Measurements from ENCODE around the gene PRCC.

The PRCC gene

DNA sequence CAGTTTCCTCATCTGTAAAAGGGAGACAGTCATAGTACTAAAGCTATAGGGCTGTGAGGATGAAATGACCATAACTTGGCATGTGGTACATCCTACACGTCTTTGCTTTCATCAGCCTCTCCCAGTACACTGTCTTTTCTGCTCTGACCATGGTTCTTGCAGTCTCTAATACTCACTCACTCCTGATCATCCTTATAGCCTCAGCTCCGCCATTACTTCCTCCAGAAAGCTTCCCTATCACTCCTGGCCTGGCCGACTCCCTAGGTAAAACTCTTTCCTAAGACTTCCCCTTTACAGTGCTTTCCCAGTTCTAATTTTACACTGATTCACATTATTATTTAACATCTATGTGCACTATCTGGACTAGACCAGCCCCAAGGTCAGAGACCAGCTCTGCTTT is 21.5 kb upstream of the PRCC start:
- H3K4me3 ChIP-seq (ENCODE audit: low read depth, low read length), result peak overlapping the region; percentile 73
- no peaks in the 10 kb centered on the region for H3K9me3 ChIP-seq (ENCODE audit: control insufficient read depth, insufficient read depth, low read depth, low read length)
- H3K27me3 ChIP-seq (ENCODE audit: control insufficient read depth, insufficient read depth, low read length), result no peaks in the 10 kb centered on the region
- H3K9ac ChIP-seq (ENCODE audit: low read length), result no peak overlapping the region
- peak overlapping the region; percentile 100; the same call in 1 of the 2 replicates for H3K27ac ChIP-seq (ENCODE audit: low read depth, low read length)
- peaks cover 26% of the 10 kb centered on the region for H3K36me3 ChIP-seq (ENCODE audit: control insufficient read depth, insufficient read depth, low read length)
- peaks cover 62% of the 10 kb centered on the region for H3K4me1 ChIP-seq (ENCODE audit: control insufficient read depth, insufficient read depth, low read length)

DNA sequence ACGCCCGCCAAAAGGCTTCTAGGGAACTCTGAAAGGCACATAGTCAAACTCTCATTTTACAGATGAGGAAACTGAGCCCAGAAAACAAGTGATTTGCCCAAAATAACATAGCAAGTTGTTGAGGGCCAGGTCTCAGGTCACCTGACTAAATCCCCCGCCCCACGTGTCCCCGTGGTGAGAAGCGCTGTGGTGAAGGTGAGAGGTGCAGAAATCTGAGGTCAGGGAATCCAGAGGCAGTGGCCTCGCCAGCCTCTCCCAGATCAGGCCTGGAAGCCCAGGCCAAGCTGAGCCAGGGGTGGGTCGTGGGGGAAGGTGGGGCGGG is 21.0 kb upstream of the PRCC start:
- H3K4me1 ChIP-seq (ENCODE audit: control insufficient read depth, insufficient read depth, low read length), result peaks cover 62% of the 10 kb centered on the region
- peak overlapping the region; percentile 100 for H3K27ac ChIP-seq (ENCODE audit: low read depth, low read length)
- no peaks in the 10 kb centered on the region for H3K27me3 ChIP-seq (ENCODE audit: control insufficient read depth, insufficient read depth, low read length)
- H3K9ac ChIP-seq (ENCODE audit: low read length), result peak overlapping the region; percentile 99
- peaks cover 26% of the 10 kb centered on the region for H3K36me3 ChIP-seq (ENCODE audit: control insufficient read depth, insufficient read depth, low read length)
- H3K4me3 ChIP-seq (ENCODE audit: low read depth, low read length), result peak overlapping the region; percentile 73
- H3K9me3 ChIP-seq (ENCODE audit: control insufficient read depth, insufficient read depth, low read depth, low read length), result no peaks in the 10 kb centered on the region

DNA sequence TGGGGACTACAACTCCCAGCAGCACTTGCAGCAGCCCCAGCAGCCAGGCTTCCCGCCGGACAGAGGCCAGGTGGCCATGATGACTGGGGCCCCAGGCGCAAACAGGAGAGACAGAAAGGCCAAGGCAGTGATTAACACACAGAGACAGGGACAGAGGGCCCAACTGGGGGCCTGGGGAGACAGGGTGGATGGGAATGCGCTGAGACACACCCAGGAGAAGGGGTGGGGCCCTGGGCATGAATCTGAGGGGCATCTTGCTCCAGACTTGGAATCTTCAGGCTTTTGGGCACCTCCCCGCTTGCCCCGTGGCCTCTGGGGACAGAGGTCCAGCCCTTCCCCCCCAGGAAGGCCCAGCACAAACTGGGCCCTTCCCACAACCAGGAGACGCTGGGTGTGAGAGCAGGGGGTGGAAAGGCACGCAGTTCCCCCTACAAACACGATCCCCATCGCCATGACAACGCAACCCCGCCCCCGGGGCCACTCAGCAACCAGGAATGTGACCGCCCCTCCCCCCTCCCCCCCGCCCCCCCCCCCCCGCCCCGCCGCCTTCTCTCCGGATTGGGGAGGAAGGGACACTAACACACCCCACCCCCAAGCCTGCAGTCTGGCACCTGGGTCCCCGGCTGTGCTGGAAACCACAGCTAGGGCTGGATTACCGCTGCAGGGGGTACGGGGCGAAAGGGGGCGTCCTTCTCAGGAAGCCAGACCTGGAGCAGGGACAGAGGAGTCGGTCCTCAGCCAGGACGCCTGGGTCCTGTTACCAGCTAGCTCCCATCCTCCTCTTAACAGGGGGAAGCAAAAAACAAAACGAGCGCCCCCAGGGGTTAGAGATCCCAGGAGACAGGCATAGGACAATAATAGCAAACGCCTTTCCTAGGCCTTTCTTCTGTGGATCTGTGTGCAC is 20.4 kb upstream of the PRCC start:
- no peaks in the 10 kb centered on the region for H3K9me3 ChIP-seq (ENCODE audit: control insufficient read depth, insufficient read depth, low read depth, low read length)
- H3K4me3 ChIP-seq (ENCODE audit: low read depth, low read length), result peak overlapping the region; percentile 94
- H3K27ac ChIP-seq (ENCODE audit: low read depth, low read length), result peak overlapping the region; percentile 100
- peak overlapping the region; percentile 99 for H3K9ac ChIP-seq (ENCODE audit: low read length)
- H3K4me1 ChIP-seq (ENCODE audit: control insufficient read depth, insufficient read depth, low read length), result peaks cover 56% of the 10 kb centered on the region
- H3K36me3 ChIP-seq (ENCODE audit: control insufficient read depth, insufficient read depth, low read length), result peaks cover 26% of the 10 kb centered on the region
- H3K27me3 ChIP-seq (ENCODE audit: control insufficient read depth, insufficient read depth, low read length), result no peaks in the 10 kb centered on the region

DNA sequence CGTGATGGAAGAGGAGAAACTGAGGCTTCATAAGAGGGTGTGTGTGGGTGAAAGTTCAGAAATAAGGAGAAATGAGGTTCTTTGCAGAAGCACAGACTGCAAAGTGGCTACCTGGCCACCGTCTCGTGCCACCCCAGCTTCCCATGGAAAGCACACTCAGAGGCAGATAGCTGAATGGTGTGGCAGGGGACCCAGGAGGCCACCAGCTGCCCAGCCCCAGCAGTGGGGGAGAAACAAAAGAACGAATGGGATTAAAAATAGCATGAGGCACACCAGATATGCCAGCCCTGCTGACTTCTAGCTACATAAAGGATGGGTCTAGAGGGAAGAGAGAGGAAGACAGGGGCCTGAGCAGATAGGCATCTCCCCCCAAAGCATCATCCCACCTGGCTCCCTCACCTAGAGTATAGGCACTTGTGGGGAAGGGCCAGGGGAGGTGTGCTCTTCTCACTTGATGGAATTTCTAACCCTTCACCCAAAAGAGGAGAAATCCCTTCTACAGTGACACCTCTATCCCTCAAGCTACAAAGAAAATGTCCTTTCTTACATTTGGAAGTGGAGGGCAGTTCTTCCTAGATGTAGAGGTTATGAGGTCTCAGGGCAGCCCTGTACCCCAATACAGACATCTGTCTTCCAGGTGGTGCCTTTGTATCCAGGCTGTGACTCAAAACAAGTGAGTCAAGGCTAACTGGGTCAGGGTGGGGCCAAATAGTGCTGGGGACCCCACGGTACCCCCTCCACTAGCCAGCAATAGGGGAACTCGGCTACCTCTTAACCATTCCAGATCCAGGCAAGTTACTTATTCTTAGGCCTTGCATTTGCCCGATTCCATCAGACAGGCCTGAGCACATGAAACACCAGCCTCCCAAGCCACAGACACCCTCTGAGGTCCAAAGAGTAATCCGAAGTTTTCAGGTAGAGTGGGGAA is 19.3 kb upstream of the PRCC start:
- Histone ChIP-seq H3K27ac (ENCODE audit: low read depth, low read length) (peak overlapping the region; percentile 81), H3K4me1 (ENCODE audit: control insufficient read depth, insufficient read depth, low read length) (peaks cover 57% of the 10 kb centered on the region), H3K4me3 (ENCODE audit: low read depth, low read length) (peak overlapping the region; percentile 94), H3K9ac (ENCODE audit: low read length) (peak overlapping the region; percentile 97), H3K36me3 (ENCODE audit: control insufficient read depth, insufficient read depth, low read length) (peaks cover 24% of the 10 kb centered on the region), H3K9me3 (ENCODE audit: control insufficient read depth, insufficient read depth, low read depth, low read length) (no peaks in the 10 kb centered on the region), H3K27me3 (ENCODE audit: control insufficient read depth, insufficient read depth, low read length) (no peaks in the 10 kb centered on the region)

DNA sequence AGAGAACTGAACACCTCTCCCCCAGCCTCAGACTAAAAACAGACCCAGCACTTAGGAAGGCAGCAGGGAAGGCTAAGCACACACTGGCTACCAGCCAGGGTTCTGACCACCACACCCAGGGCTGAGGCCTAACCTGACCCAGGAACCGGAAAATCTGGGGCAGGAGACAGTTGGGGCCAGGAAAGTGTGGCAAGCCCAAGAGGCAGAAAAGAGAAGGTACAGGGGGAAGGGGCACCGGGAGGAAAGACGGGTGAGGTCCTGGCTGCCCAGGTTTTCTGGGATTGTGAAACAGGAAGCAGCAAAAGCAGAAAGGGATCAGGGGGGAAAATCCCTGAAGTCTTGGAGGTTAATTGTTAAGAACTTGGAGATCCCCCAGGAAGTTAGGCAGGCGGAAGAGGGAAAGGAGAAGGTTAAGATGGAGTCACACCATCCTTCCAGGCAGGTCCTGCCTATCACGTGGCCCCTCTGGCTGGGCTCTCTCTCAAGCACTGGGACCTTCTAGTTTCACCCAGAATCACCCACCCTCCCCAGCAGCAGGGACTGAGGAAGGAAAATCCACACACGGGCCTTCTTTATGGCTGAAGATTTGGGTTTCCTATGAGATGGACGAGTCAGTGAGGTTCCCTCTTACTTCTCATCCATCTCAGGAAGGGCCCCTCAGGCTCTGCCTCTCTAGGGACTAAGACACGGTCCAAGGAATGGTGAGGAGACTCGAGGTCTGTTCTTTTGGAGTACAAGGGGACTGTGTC is 18.5 kb upstream of the PRCC start:
- Histone ChIP-seq H3K4me3 (ENCODE audit: low read depth, low read length) (peak overlapping the region; percentile 94), H3K27me3 (ENCODE audit: control insufficient read depth, insufficient read depth, low read length) (no peaks in the 10 kb centered on the region), H3K4me1 (ENCODE audit: control insufficient read depth, insufficient read depth, low read length) (peaks cover 58% of the 10 kb centered on the region), H3K9me3 (ENCODE audit: control insufficient read depth, insufficient read depth, low read depth, low read length) (no peaks in the 10 kb centered on the region), H3K36me3 (ENCODE audit: control insufficient read depth, insufficient read depth, low read length) (peaks cover 15% of the 10 kb centered on the region), H3K27ac (ENCODE audit: low read depth, low read length) (peak overlapping the region; percentile 81; the same call in 1 of the 2 replicates), H3K9ac (ENCODE audit: low read length) (peak overlapping the region; percentile 97)

DNA sequence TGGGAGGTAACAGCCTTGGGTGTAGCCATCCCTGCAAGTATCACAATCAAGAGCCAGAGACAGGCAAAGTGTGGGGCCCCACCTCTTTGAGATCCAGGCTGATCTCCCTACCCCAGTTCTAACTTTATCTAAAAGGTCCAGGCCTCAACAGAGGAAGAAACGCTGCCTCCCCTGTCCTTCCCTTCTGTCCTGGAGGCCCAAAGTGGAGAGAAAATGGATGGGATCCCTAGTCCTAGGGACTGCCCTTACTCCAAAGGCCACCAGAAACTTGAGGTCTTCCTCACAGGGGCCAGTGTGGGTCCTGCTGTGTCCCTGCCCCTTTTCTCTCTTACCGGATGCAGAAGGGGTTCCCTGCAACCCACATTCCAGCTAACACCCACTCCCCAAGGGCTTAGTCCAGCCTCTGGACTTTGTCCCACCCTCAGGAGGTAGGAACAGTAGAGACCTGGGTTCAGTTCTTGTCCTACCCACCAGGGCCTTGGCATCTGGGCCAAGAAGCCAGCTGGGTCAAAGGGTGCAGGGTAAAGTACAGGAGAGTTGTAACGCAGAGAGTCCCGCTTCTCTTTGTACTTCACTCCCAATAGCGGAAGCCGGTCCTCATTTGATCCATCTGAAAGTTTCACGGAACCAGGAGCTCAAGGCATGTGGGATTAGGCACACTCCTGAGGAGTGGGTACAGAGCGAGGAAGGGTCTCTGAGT is 17.8 kb upstream of the PRCC start:
- peaks cover 11% of the 10 kb centered on the region for H3K36me3 ChIP-seq (ENCODE audit: control insufficient read depth, insufficient read depth, low read length)
- peaks cover 58% of the 10 kb centered on the region for H3K4me1 ChIP-seq (ENCODE audit: control insufficient read depth, insufficient read depth, low read length)
- H3K27me3 ChIP-seq (ENCODE audit: control insufficient read depth, insufficient read depth, low read length), result no peaks in the 10 kb centered on the region
- no peaks in the 10 kb centered on the region for H3K9me3 ChIP-seq (ENCODE audit: control insufficient read depth, insufficient read depth, low read depth, low read length)
- H3K27ac ChIP-seq (ENCODE audit: low read depth, low read length), result peak overlapping the region; percentile 81; the same call in 1 of the 2 replicates
- peak overlapping the region; percentile 94 for H3K4me3 ChIP-seq (ENCODE audit: low read depth, low read length)
- H3K9ac ChIP-seq (ENCODE audit: low read length), result peak overlapping the region; percentile 97

DNA sequence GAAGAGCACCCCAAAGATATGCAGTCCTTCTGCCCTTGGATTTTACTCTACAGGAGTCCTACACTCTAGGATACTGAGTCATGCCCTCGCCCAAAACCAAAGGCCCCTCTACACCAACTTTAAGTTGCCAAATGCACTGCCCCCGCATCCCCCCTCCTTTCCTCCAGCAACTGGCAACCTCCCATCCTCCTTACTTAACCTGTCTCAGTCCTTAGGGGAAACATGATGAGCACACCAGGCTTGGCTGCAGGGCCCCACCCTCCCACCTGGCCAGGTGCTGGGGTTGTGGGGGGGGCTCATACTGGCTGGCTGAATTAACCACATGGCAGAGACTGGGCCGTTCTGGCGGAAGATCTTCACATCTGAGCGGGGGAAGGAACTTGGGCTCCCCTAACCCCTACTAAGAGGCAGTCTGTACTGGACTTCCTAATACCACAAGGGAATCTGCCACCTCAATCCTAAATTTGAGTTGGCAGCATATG is 17.1 kb upstream of the PRCC start:
- Histone ChIP-seq H3K4me1 (ENCODE audit: control insufficient read depth, insufficient read depth, low read length) (peaks cover 53% of the 10 kb centered on the region), H3K36me3 (ENCODE audit: control insufficient read depth, insufficient read depth, low read length) (peaks cover 4% of the 10 kb centered on the region; the same call in 1 of the 2 replicates), H3K4me3 (ENCODE audit: low read depth, low read length) (peak overlapping the region; percentile 94), H3K27me3 (ENCODE audit: control insufficient read depth, insufficient read depth, low read length) (no peaks in the 10 kb centered on the region), H3K9ac (ENCODE audit: low read length) (peak overlapping the region; percentile 97), H3K9me3 (ENCODE audit: control insufficient read depth, insufficient read depth, low read depth, low read length) (no peaks in the 10 kb centered on the region), H3K27ac (ENCODE audit: low read depth, low read length) (peak overlapping the region; percentile 88)

DNA sequence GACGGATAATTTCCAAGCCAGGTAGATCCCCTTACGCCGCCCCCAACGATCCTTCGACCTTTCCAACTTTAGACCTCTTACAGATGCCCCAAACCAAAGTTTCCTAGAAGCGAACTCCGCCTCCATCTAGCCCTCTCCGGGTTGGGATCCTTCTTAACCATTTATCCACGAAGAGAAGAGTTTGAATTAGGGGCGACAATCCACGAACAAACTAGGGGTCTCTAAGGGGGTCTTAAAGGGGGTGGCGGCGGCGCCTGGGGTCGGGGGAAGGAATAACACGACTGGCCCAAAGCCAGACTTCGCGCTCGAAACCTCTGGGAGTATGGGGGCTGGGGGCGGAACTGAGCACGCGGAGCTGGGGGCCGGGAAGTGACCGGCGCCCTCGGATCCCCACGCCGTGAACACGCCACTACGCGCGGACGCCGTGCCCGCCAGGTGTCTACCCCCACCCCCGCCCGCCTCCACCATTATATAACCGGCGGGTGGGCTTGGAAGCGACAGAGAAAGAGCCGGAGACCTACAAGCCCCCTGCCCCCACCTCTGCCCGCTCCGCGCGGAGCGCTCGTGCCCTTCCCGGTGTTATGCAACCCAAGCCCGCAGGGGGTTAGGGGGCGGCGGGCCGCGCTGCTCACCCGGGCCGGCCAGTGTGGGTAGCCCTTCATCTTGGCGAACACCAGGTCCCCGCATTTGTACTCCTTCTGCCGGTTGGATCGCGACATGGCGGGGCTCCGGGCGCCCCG is 16.5 kb upstream of the PRCC start:
- H3K4me3 ChIP-seq (ENCODE audit: low read depth, low read length), result peak overlapping the region; percentile 94
- H3K9me3 ChIP-seq (ENCODE audit: control insufficient read depth, insufficient read depth, low read depth, low read length), result no peaks in the 10 kb centered on the region
- H3K36me3 ChIP-seq (ENCODE audit: control insufficient read depth, insufficient read depth, low read length), result no peaks in the 10 kb centered on the region
- H3K27me3 ChIP-seq (ENCODE audit: control insufficient read depth, insufficient read depth, low read length), result no peaks in the 10 kb centered on the region
- H3K4me1 ChIP-seq (ENCODE audit: control insufficient read depth, insufficient read depth, low read length), result peaks cover 47% of the 10 kb centered on the region
- H3K9ac ChIP-seq (ENCODE audit: low read length), result peak overlapping the region; percentile 97
- H3K27ac ChIP-seq (ENCODE audit: low read depth, low read length), result peak overlapping the region; percentile 88

DNA sequence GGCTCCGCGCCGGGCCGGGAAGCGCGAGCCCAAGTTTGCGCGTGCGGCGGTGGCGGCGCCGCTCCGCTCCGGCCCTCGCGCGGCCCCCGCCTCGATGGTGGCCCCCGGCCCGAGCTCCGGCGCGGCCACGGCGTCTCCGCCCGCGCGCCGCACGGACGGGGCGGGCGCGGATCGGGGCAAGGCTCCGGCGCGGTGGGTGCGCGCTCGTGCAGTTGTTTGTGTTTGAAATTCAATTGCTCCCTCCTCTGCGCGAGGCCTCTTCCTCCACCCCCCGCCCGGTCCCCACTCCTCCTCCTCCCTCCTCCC is 15.9 kb upstream of the PRCC start, which contains the start of gene HDGF:
Gene HDGF (minus strand): TSS at position 225 of the 306 bp plus-strand sequence. CDS start 246 bp downstream, outside the sequence.
- Histone ChIP-seq H3K27ac (ENCODE audit: low read depth, low read length) (peak within 1 kb of the TSS; percentile 88), H3K36me3 (ENCODE audit: control insufficient read depth, insufficient read depth, low read length) (no peaks in the 10 kb centered on the region), H3K4me1 (ENCODE audit: control insufficient read depth, insufficient read depth, low read length) (peaks cover 42% of the 10 kb centered on the region), H3K9ac (ENCODE audit: low read length) (peak within 1 kb of the TSS; percentile 97), H3K4me3 (ENCODE audit: low read depth, low read length) (peak within 1 kb of the TSS; percentile 94), H3K27me3 (ENCODE audit: control insufficient read depth, insufficient read depth, low read length) (no peaks in the 10 kb centered on the region), H3K9me3 (ENCODE audit: control insufficient read depth, insufficient read depth, low read depth, low read length) (no peaks in the 10 kb centered on the region)
